A673 (cell line): ENCODE measurements around the gene MMD2.
A peak's percentile ranks its signal among the peaks of the same experiment; 100 is the strongest.

Experiments used
- CTCF ChIP-seq: fragments of 300-800, 200-600 bp; sonication (generic); conservative IDR thresholded peaks from 2 replicates; pipeline ENCODE4 v1.5.1; 2017; ENCODE audit warnings: low read depth, mild to moderate bottlenecking, antibody characterized with exemption, low read length, moderate library complexity, mixed read lengths
- EZH2 ChIP-seq: fragments of 200-600 bp; sonication (generic); IDR thresholded peaks from 2 replicates; pipeline ENCODE4 v1.6.1; 2017; ENCODE audit warnings: borderline replicate concordance, low read depth, mild to moderate bottlenecking, mixed read lengths, antibody characterized with exemption, low read length; ENCODE audit not compliant: poor library complexity, severe bottlenecking

GRCh38 chr7:4958477-4959301 lies at the start of gene MMD2:
- TF ChIP-seq CTCF (no peak), EZH2 (peak; percentile 68)
